ENCODE measurements around the gene UHRF1.

Gene UHRF1

DNA sequence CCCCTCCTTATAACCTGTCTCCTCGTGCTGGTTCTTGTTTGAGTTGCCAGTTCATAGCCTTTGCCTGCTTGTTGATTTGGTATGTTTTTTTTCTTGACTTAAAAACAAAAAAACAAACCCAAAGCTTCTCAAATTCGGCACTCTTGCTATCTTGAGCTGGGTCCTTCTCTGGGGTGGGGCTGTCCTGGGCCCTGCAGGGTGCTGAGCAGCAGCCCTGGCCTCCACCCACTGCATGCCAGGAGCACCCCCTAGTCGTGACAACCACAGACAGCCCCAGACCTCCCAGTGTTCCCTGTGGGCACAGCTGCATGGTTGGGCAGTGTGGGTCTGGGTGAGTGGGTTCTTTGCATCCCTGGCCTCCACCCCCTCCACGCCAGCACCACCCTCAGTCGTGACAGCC lies 87.4 kb downstream of the UHRF1 start:
- H3K27ac ChIP-seq (ENCODE audit: low read depth, low read length, poor library complexity, severe bottlenecking) = no peak overlapping the region
- H4K20me1 ChIP-seq (ENCODE audit: insufficient read depth, low read length) = peaks cover 4% of the 10 kb centered on the region; the same call in 1 of the 2 replicates
- peaks cover 10% of the 10 kb centered on the region; the same call in 1 of the 2 replicates for H3K36me3 ChIP-seq (ENCODE audit: insufficient read depth, low read length)
- H3K27me3 ChIP-seq (ENCODE audit: insufficient read depth, low read length) = no peaks in the 10 kb centered on the region
- no peak overlapping the region for H3K4me2 ChIP-seq (ENCODE audit: low read length)
- TF ChIP-seq EZH2 (IDR thresholded peaks at IDR 0.05; ENCODE audit: borderline replicate concordance, low read length) = no peak
- TF ChIP-seq, protein P1, sequence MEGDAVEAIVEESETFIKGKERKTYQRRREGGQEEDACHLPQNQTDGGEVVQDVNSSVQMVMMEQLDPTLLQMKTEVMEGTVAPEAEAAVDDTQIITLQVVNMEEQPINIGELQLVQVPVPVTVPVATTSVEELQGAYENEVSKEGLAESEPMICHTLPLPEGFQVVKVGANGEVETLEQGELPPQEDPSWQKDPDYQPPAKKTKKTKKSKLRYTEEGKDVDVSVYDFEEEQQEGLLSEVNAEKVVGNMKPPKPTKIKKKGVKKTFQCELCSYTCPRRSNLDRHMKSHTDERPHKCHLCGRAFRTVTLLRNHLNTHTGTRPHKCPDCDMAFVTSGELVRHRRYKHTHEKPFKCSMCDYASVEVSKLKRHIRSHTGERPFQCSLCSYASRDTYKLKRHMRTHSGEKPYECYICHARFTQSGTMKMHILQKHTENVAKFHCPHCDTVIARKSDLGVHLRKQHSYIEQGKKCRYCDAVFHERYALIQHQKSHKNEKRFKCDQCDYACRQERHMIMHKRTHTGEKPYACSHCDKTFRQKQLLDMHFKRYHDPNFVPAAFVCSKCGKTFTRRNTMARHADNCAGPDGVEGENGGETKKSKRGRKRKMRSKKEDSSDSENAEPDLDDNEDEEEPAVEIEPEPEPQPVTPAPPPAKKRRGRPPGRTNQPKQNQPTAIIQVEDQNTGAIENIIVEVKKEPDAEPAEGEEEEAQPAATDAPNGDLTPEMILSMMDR (IDR thresholded peaks at IDR 0.05; ENCODE audit: low read length) = no peak
- H3K9me3 ChIP-seq (ENCODE audit: low read length) = no peaks in the 10 kb centered on the region
- H3K79me2 ChIP-seq (ENCODE audit: insufficient read depth, low read length) = peaks cover 10% of the 10 kb centered on the region
- H3K9ac ChIP-seq (ENCODE audit: low read length) = no peak overlapping the region
- H3K4me1 ChIP-seq (ENCODE audit: insufficient read depth, low read length, severe bottlenecking) = no peaks in the 10 kb centered on the region
- H3K9me2 ChIP-seq (ENCODE audit: low read depth, low read length) = no peaks in the 10 kb centered on the region
- H3K4me3 ChIP-seq (ENCODE audit: low read depth, low read length, poor library complexity, severe bottlenecking) = no peak overlapping the region
- no peaks in the 10 kb centered on the region for H3F3A ChIP-seq (ENCODE audit: insufficient read depth, low read length)
- H2AFZ ChIP-seq (ENCODE audit: low read length) = no peak overlapping the region

DNA sequence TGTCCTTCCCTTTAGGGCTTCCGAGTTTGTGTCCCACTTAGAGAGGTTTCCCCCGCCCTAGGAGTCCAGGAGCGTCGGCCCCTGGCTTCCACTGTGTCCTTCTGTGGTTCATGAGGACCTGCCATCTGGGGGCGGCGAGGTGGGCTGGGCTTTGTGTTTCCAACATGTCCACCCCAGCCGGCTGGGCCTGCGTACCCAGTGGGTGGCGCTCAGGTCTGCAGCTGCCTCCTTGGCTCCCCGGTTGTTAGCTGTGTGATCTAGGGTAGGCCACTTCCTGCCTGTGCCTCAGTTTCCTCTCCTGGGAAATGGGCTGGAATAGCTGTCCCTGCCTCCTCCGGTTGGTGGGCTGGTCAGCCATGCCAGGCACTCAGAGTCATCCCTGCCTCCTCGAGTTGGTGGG lies 88.0 kb downstream of the UHRF1 start:
- Histone ChIP-seq H3K36me3 (ENCODE audit: insufficient read depth, low read length) (peaks cover 10% of the 10 kb centered on the region; the same call in 1 of the 2 replicates), H3F3A (ENCODE audit: insufficient read depth, low read length) (no peaks in the 10 kb centered on the region), H3K4me2 (ENCODE audit: low read length) (no peak overlapping the region), H3K9ac (ENCODE audit: low read length) (no peak overlapping the region), H2AFZ (ENCODE audit: low read length) (no peak overlapping the region), H3K27me3 (ENCODE audit: insufficient read depth, low read length) (no peaks in the 10 kb centered on the region), H3K27ac (ENCODE audit: low read depth, low read length, poor library complexity, severe bottlenecking) (no peak overlapping the region), H4K20me1 (ENCODE audit: insufficient read depth, low read length) (peaks cover 4% of the 10 kb centered on the region; the same call in 1 of the 2 replicates), H3K4me1 (ENCODE audit: insufficient read depth, low read length, severe bottlenecking) (no peaks in the 10 kb centered on the region), H3K79me2 (ENCODE audit: insufficient read depth, low read length) (peaks cover 5% of the 10 kb centered on the region; the same call in 1 of the 2 replicates), H3K9me3 (ENCODE audit: low read length) (no peaks in the 10 kb centered on the region), H3K9me2 (ENCODE audit: low read depth, low read length) (no peaks in the 10 kb centered on the region), H3K4me3 (ENCODE audit: low read depth, low read length, poor library complexity, severe bottlenecking) (no peak overlapping the region)
- TF ChIP-seq EZH2 (IDR thresholded peaks at IDR 0.05; ENCODE audit: borderline replicate concordance, low read length) = no peak
- TF ChIP-seq, protein P1 (IDR thresholded peaks at IDR 0.05; ENCODE audit: low read length) = no peak

GRCh38 chr19:5000120-5000611 lies 90.9 kb downstream of the UHRF1 start:
- Histone ChIP-seq H4K20me1 (ENCODE audit: insufficient read depth, low read length) (no peaks in the 10 kb centered on the region), H3K27me3 (ENCODE audit: insufficient read depth, low read length) (no peaks in the 10 kb centered on the region), H3K9ac (ENCODE audit: low read length) (no peak overlapping the region), H2AFZ (ENCODE audit: low read length) (no peak overlapping the region), H3K4me2 (ENCODE audit: low read length) (no peak overlapping the region), H3F3A (ENCODE audit: insufficient read depth, low read length) (no peaks in the 10 kb centered on the region), H3K36me3 (ENCODE audit: insufficient read depth, low read length) (peaks cover 7% of the 10 kb centered on the region; the same call in 1 of the 2 replicates), H3K4me3 (ENCODE audit: low read depth, low read length, poor library complexity, severe bottlenecking) (no peak overlapping the region), H3K27ac (ENCODE audit: low read depth, low read length, poor library complexity, severe bottlenecking) (no peak overlapping the region), H3K79me2 (ENCODE audit: insufficient read depth, low read length) (no peaks in the 10 kb centered on the region), H3K9me3 (ENCODE audit: low read length) (no peaks in the 10 kb centered on the region), H3K4me1 (ENCODE audit: insufficient read depth, low read length, severe bottlenecking) (no peaks in the 10 kb centered on the region), H3K9me2 (ENCODE audit: low read depth, low read length) (no peaks in the 10 kb centered on the region)
- TF ChIP-seq, protein P1 (IDR thresholded peaks at IDR 0.05; ENCODE audit: low read length) = no peak
- no peak for TF ChIP-seq EZH2 (IDR thresholded peaks at IDR 0.05; ENCODE audit: borderline replicate concordance, low read length)

Data from OCI-LY1 (cell line).